K562 (cell line): ENCODE measurements around the gene CLCNKB. TPM values are rescaled to one million over a fixed set of nuclear protein-coding genes. Genes with fewer than 3 reads are reported as not detected.

Experiments
- ATAC-seq: fragments of 200-7000 bp; cut with Tn5 transposase; 3 replicates; pipeline ENCODE4 v1.9.1; 2020; ENCODE audit warnings: moderate library complexity
- BruUV-seq: library from RNA; stranded (reverse); fragments of 400-500 nt; replicated peaks from 2 replicates; lab custom pipeline; 2021; lab: Mats Ljungman, UMichigan
- CTCF ChIA-PET: fragments of 300-600 bp; formaldehyde crosslinking; extraction: SDS; loops from one replicate; lab custom pipeline; 2021; ENCODE audit warnings: low intra/inter-chr PET ratio; lab: Yijun Ruan, JAX
- POLR2A ChIA-PET: fragments of 300-600, 350-650 bp; sonication (Branson Sonifier 250); formaldehyde crosslinking; extraction: SDS; loops from one replicate; lab custom pipeline; 2021; ENCODE audit warnings: antibody characterized with exemption, inconsistent platforms; lab: Yijun Ruan, JAX
- DNase-seq, 4 experiments: peaks; one replicate each; pipeline versions ENCODE4 v3.0.0 to v3.0.0-alpha.2; 2011 to 2018; ENCODE audit warnings: low spot score in 3 of 4, mixed read lengths in 3 of 4; ENCODE audit errors: extremely low read depth in 1 of 4
- FAIRE-seq: peaks from 2 replicates; lab custom pipeline; 2011; peaks lifted over from hg19 to GRCh38; lab: Jason Lieb, UNC
- H2AFZ ChIP-seq: 2 replicates; pipeline ENCODE4 v1.6.0; 2011; ENCODE audit warnings: low read depth, low read length, control low read depth, inconsistent platforms
- H3K27ac ChIP-seq: fragments of 200-600 bp; 3 replicates; pipeline ENCODE4 v1.8.0; 2011; ENCODE audit warnings: low read depth, mild to moderate bottlenecking, control low read depth, inconsistent platforms, low read length, moderate library complexity, mixed read lengths; ENCODE audit errors: extremely low read depth
- H3K27me3 ChIP-seq, 2 experiments: fragments of 300-600 bp in 1 of 2; 2 replicates in 1 of 2; 3 replicates in 1 of 2; pipeline versions ENCODE4 v1.6.0 to v1.8.0; 2011; ENCODE audit warnings: inconsistent platforms in 2 of 2, low read length in 2 of 2, mild to moderate bottlenecking in 1 of 2, mixed read lengths in 1 of 2, moderate library complexity in 1 of 2; ENCODE audit not compliant: control insufficient read depth in 2 of 2, insufficient read depth in 2 of 2
- H3K36me3 ChIP-seq: fragments of 300-600 bp; 3 replicates; pipeline ENCODE4 v1.8.0; 2011; ENCODE audit warnings: mild to moderate bottlenecking, low read length, inconsistent platforms; ENCODE audit not compliant: control insufficient read depth, insufficient read depth
- H3K4me1 ChIP-seq, 2 experiments: fragments of 200-600 bp in 1 of 2; replicated peaks in 1 of 2; 2 replicates in 1 of 2; 3 replicates in 1 of 2; pipeline versions ENCODE4 v1.5.1 to v1.8.0; 2011; ENCODE audit warnings: inconsistent platforms in 2 of 2, low read length in 2 of 2, mild to moderate bottlenecking in 1 of 2, mixed read lengths in 1 of 2, moderate library complexity in 1 of 2; ENCODE audit not compliant: control insufficient read depth in 2 of 2, insufficient read depth in 2 of 2
- H3K4me2 ChIP-seq: 2 replicates; pipeline ENCODE4 v1.6.1; 2011; ENCODE audit warnings: low read length, control low read depth, inconsistent platforms, mixed read lengths; ENCODE audit not compliant: insufficient read depth
- H3K4me3 ChIP-seq: fragments of 200-600 bp; sonication (generic), shearing (Covaris generic); 2 replicates; pipeline ENCODE4 v1.5.1; 2016; ENCODE audit warnings: control low read depth, inconsistent platforms
- H3K79me2 ChIP-seq: fragments of 200-600 bp; 3 replicates; pipeline ENCODE4 v1.8.0; 2011; ENCODE audit warnings: low read length, inconsistent platforms; ENCODE audit not compliant: control insufficient read depth, insufficient read depth
- H3K9ac ChIP-seq, 2 experiments: 2 replicates each; pipeline versions ENCODE4 v1.6.0 to v1.6.1; 2011; ENCODE audit warnings: low read depth in 2 of 2, low read length in 2 of 2, control low read depth in 1 of 2, inconsistent platforms in 1 of 2, mild to moderate bottlenecking in 1 of 2, mixed read lengths in 1 of 2; ENCODE audit not compliant: insufficient read depth in 1 of 2
- H3K9me1 ChIP-seq: one replicate; pipeline ENCODE4 v1.6.0; 2011; ENCODE audit warnings: inconsistent platforms, mild to moderate bottlenecking, low read length, moderate library complexity; ENCODE audit not compliant: control insufficient read depth, insufficient read depth
- H3K9me3 ChIP-seq: replicated peaks from 2 replicates; pipeline ENCODE4 v1.5.1; 2011; ENCODE audit warnings: low read depth, low read length, inconsistent platforms; ENCODE audit not compliant: control insufficient read depth, insufficient read depth
- H4K20me1 ChIP-seq: replicated peaks from 2 replicates; pipeline ENCODE4 v1.6.1; 2011; ENCODE audit warnings: low read length, inconsistent platforms, mixed read lengths; ENCODE audit not compliant: control insufficient read depth, insufficient read depth
- BRD4 ChIP-seq: fragments of 200-600 bp; sonication (generic); IDR thresholded peaks from 2 replicates; pipeline ENCODE4 v1.6.1; 2017; ENCODE audit warnings: inconsistent platforms
- CBX8 ChIP-seq: fragments of 200-600 bp; sonication (generic); IDR thresholded peaks from 2 replicates; pipeline ENCODE4 v1.6.1; 2012; ENCODE audit warnings: borderline replicate concordance, mixed run types, low read depth, mild to moderate bottlenecking, moderate library complexity, mixed read lengths, low read length, control low read depth, inconsistent platforms; ENCODE audit not compliant: poor library complexity, severe bottlenecking; ENCODE audit errors: extremely low read depth
- CREB1 ChIP-seq, 2 experiments: sonication (generic) in 1 of 2; formaldehyde crosslinking in 1 of 2; IDR thresholded peaks; 2 replicates each; pipeline versions ENCODE4 v1.6.1 to v1.8.0; 2012 to 2022; ENCODE audit warnings: inconsistent platforms in 1 of 2, mild to moderate bottlenecking in 1 of 2, missing genetic modification reagents in 1 of 2, moderate library complexity in 1 of 2
- DACH1 ChIP-seq: fragments of 450-650 bp; IDR thresholded peaks from 2 replicates; pipeline ENCODE4 v1.6.1; 2018; ENCODE audit not compliant: partially characterized antibody
- ETV6 ChIP-seq, 3 experiments: fragments of 150-350 bp in 1 of 3; sonication (generic) in 1 of 3; formaldehyde crosslinking in 1 of 3; IDR thresholded peaks; 2 replicates each; pipeline versions ENCODE4 v1.6.1 to v1.8.0; 2014 to 2022; ENCODE audit warnings: borderline replicate concordance in 2 of 3, low read depth in 2 of 3, antibody characterized with exemption in 1 of 3, low read length in 1 of 3, mild to moderate bottlenecking in 1 of 3, missing genetic modification reagents in 1 of 3
- HMG20B ChIP-seq: fragments of 250-450 bp; sonication (Bioruptor Pico); IDR thresholded peaks from 2 replicates; pipeline ENCODE4 v1.5.0; 2021; ENCODE audit warnings: mild to moderate bottlenecking
- ID3 ChIP-seq, 2 experiments: fragments of 250-450 bp in 1 of 2; fragments of 450-650 bp in 1 of 2; sonication (Bioruptor Pico) in 1 of 2; IDR thresholded peaks; 2 replicates each; pipeline versions ENCODE4 v1.6.1 to v1.8.0; 2016 to 2021; ENCODE audit warnings: mild to moderate bottlenecking in 2 of 2, moderate library complexity in 2 of 2, missing compliant biosample characterization in 1 of 2, missing genetic modification characterization in 1 of 2
- JUN ChIP-seq, 2 experiments: sonication (generic) in 1 of 2; formaldehyde crosslinking in 1 of 2; IDR thresholded peaks; 2 replicates each; pipeline versions ENCODE4 v1.6.1 to v1.8.0; 2012 to 2022; ENCODE audit warnings: borderline replicate concordance in 2 of 2, mild to moderate bottlenecking in 2 of 2, improper control_type of control experiment in 1 of 2, low read depth in 1 of 2, low read length in 1 of 2, missing genetic modification reagents in 1 of 2
- MTA3 ChIP-seq: fragments of 450-650 bp; formaldehyde crosslinking; IDR thresholded peaks from 2 replicates; pipeline ENCODE4 v1.6.1; 2017; ENCODE audit warnings: mild to moderate bottlenecking, borderline replicate concordance
- NFXL1 ChIP-seq: fragments of 450-650 bp; formaldehyde crosslinking; IDR thresholded peaks from 2 replicates; pipeline ENCODE4 v1.4.0; 2021; ENCODE audit warnings: mild to moderate bottlenecking
- PATZ1 ChIP-seq: fragments of 250-450 bp; sonication (Bioruptor Pico); IDR thresholded peaks from 2 replicates; pipeline ENCODE4 v1.5.0; 2020; ENCODE audit warnings: mild to moderate bottlenecking, borderline replicate concordance
- RBM34 ChIP-seq: fragments of 200-400 bp; formaldehyde crosslinking; IDR thresholded peaks from 2 replicates; pipeline ENCODE4 v1.6.1; 2018; ENCODE audit warnings: low read length, borderline replicate concordance; ENCODE audit not compliant: insufficient read depth
- SOX6 ChIP-seq: fragments of 450-650 bp; IDR thresholded peaks from 2 replicates; pipeline ENCODE4 v1.6.1; 2014; ENCODE audit warnings: mild to moderate bottlenecking
- YY1 ChIP-seq, 3 experiments: IDR thresholded peaks; 2 replicates each; pipeline ENCODE4 v1.6.1; 2011; ENCODE audit warnings: low read length in 2 of 3, mild to moderate bottlenecking in 2 of 3, moderate library complexity in 2 of 3, borderline replicate concordance in 1 of 3, control low read depth in 1 of 3, low read depth in 1 of 3; ENCODE audit not compliant: insufficient read depth in 3 of 3, insufficient replicate concordance in 2 of 3, control insufficient read depth in 1 of 3, insufficient read length in 1 of 3; ENCODE audit errors: extremely low read depth in 1 of 3
- ZNF431 ChIP-seq: sonication (generic); formaldehyde crosslinking; IDR thresholded peaks from 2 replicates; pipeline ENCODE4 v1.8.0; 2022; ENCODE audit warnings: mild to moderate bottlenecking, missing genetic modification reagents
- WGBS: fragments of 100-300 bp; shearing (Covaris generic); methylation state at CpG from one replicate; pipeline ENCODE4 v1.1.6; 2016; ENCODE audit warnings: low coverage, mixed read lengths; ENCODE audit not compliant: insufficient coverage; ENCODE audit errors: missing lambda C conversion rate; 5-methylcytosine and 5-hydroxymethylcytosine counted together
- in situ Hi-C: fragments of 300-500 bp; cut with MboI; formaldehyde crosslinking; loops from 4 replicates; pipeline ENCODE4 v1.15.0; 2018; ENCODE audit warnings: inconsistent platforms, mixed read lengths
- intact Hi-C: fragments of 100-400 bp; cut with micrococcal nuclease; formaldehyde crosslinking; loops from 2 replicates; pipeline ENCODE4 v1.14.2; 2022
- polyA plus RNA-seq, 8 experiments: library from polyadenylated mRNA; depleted of rRNA in 4 of 8; stranded (reverse) in 5 of 8; unstranded in 3 of 8; fragments of >200 nt; fragmentation: Nextera tagmentation in 2 of 8; fragmentation: Illumina TruSeq in 1 of 8; extraction: Ambion mirVana in 2 of 8; extraction: Trizol in 1 of 8; gene quantifications; 2 replicates each; pipeline versions ENCODE4 v1.2.1 to v1.2.3, GENCODE V29; 2011 to 2014; ENCODE audit warnings: inconsistent platforms in 1 of 8, missing spikeins in 1 of 8
- total RNA-seq, 7 experiments: library from RNA; depleted of rRNA in 6 of 7; stranded (reverse); fragments of >200 nt in 6 of 7; fragmentation: Illumina TruSeq in 2 of 7; extraction: Trizol in 2 of 7; gene quantifications; 2 replicates each; pipeline versions ENCODE4 v1.2.1 to v1.2.3, GENCODE V29; 2011 to 2021; ENCODE audit warnings: low replicate concordance in 1 of 7

CLCNKB gene
- total and polyA plus RNA-seq, 9 of the 15 experiments (the other 6 are each of a cell fraction or from before 2014, with no cell fraction given) = 0.08 to 1.7 (median 0.64) TPM

- peak overlapping the region; percentile 20 for H3K4me2 ChIP-seq
- no peaks in the 10 kb centered on the region for H3K36me3 ChIP-seq
- ATAC-seq = peak; percentile 84
- CTCF ChIA-PET = interaction anchor here (0.6 to 9.0 kb wide), 8 partner anchors 8 to 872 kb away, joined by 3 to 208 read pairs (median 4); no protein-coding TSS in a partner anchor
- H3K27me3 ChIP-seq = peaks cover 0 to 3% of the 10 kb centered on the region in 2 experiments; a peak in 1 of 5 replicates
- WGBS = 35% methylated on average over 10 of the region's 10 CpGs
- DNase-seq = peak; percentile 71 to 87 (median 76)
- FAIRE-seq = peak; percentile 87
- H4K20me1 ChIP-seq = no peaks in the 10 kb centered on the region
- no peak overlapping the region for H3K4me3 ChIP-seq
- no peaks in the 10 kb centered on the region for H3K9me1 ChIP-seq
- POLR2A ChIA-PET = interaction anchor here (0.6 to 2.0 kb wide), 9 partner anchors 10 to 167 kb away, joined by 3 to 8 read pairs (median 4); no protein-coding TSS in a partner anchor
- in situ Hi-C loops (no loop called here), intact Hi-C loops (loop anchor here (1.0 to 2.0 kb wide), 2 partner anchors 108 to 165 kb away; no protein-coding TSS in a partner anchor)
- no peaks in the 10 kb centered on the region for H3K9me3 ChIP-seq
- H3K4me1 ChIP-seq = peaks cover 14 to 27% of the 10 kb centered on the region in 2 experiments; a peak in 4 of 5 replicates
- peak overlapping the region in 1 of 2 experiments; percentile 72; a peak in 1 of 4 replicates for H3K9ac ChIP-seq
- no peak overlapping the region for H3K27ac ChIP-seq
- no peaks in the 10 kb centered on the region for H3K79me2 ChIP-seq
- BruUV-seq = no TSS peak
- H2AFZ ChIP-seq = peak overlapping the region; percentile 83
- no peak for TF ChIP-seq ZNF431 (CRISPR knock-in tag)
- 0 out of 2 replicates have a peak, but pooled peaks have one; percentile 22 for TF ChIP-seq SOX6
- TF ChIP-seq NFXL1 = no peak
- no peak for TF ChIP-seq DACH1
- peak in 2 of 3 experiments; percentile 31 to 36 for TF ChIP-seq YY1 (IDR thresholded peaks at IDR 0.05; ENCODE audit: borderline replicate concordance in 1 of 3, control insufficient read depth in 1 of 3, extremely low read depth in 1 of 3, insufficient read depth in 3 of 3, insufficient read length in 1 of 3, insufficient replicate concordance in 2 of 3, low read depth in 1 of 3, low read length in 2 of 3)
- TF ChIP-seq BRD4 = no peak
- no peak for TF ChIP-seq CBX8
- 0 out of 4 replicates have a peak, but pooled peaks of 1 of the 2 experiments have one; percentile 43 for TF ChIP-seq ETV6 (IDR thresholded peaks at IDR 0.05; ENCODE audit: borderline replicate concordance in 1 of 2, low read depth in 2 of 2, low read length in 1 of 2)
- no peak for TF ChIP-seq ETV6 (CRISPR knock-in tag; IDR thresholded peaks at IDR 0.05; ENCODE audit: borderline replicate concordance)
- peak; percentile 24; the same call in 1 of the 2 replicates for TF ChIP-seq JUN (IDR thresholded peaks at IDR 0.05; ENCODE audit: borderline replicate concordance, low read depth, low read length)
- no peak for TF ChIP-seq JUN (CRISPR knock-in tag; IDR thresholded peaks at IDR 0.05; ENCODE audit: borderline replicate concordance)
- TF ChIP-seq CREB1 (IDR thresholded peaks at IDR 0.05) = no peak
- TF ChIP-seq CREB1 (CRISPR knock-in tag; IDR thresholded peaks at IDR 0.05) = no peak
- no peak for TF ChIP-seq PATZ1 (CRISPR knock-in tag)
- TF ChIP-seq MTA3 = peak; percentile 40; the same call in 1 of the 2 replicates
- TF ChIP-seq RBM34 = no peak
- TF ChIP-seq ID3 (CRISPR knock-in tag; IDR thresholded peaks at IDR 0.05) = no peak
- no peak for TF ChIP-seq ID3 (tag; IDR thresholded peaks at IDR 0.05)
- no peak for TF ChIP-seq HMG20B
Observed at GRCh38 chr1:16078925-16079656, 35.5 kb downstream of the CLCNKB start.
